ENCODE data around the gene TAS2R31.

GRCh38 chr12:10982244-10982643 is 49.0 kb downstream of the TAS2R31 start:
- no peak for TF ChIP-seq CTCF (IDR thresholded peaks at IDR 0.05)
- no peak for TF ChIP-seq POLR2AphosphoS5 (IDR thresholded peaks at IDR 0.05)
- TF ChIP-seq EP300 (IDR thresholded peaks at IDR 0.05): no peak
- no peak for TF ChIP-seq POLR2A (IDR thresholded peaks at IDR 0.05)
